NCI-H2196 treated with DMSO at 0.1 percent for 48 hours (cell line): ENCODE measurements around the gene GTPBP4.
A peak's percentile ranks its signal among the peaks of the same experiment; 100 is the strongest.
"Not testable (repeated sequence)": the region's sequence is repeated elsewhere in the genome, so short reads cannot be mapped to it uniquely, and the experiment has no call there.

Experiments
- DNase-seq: peaks from one replicate; lab custom pipeline; 2025; ENCODE audit not compliant: unreplicated experiment; lab: John Stamatoyannopoulos, UW

Gene GTPBP4

DNA sequence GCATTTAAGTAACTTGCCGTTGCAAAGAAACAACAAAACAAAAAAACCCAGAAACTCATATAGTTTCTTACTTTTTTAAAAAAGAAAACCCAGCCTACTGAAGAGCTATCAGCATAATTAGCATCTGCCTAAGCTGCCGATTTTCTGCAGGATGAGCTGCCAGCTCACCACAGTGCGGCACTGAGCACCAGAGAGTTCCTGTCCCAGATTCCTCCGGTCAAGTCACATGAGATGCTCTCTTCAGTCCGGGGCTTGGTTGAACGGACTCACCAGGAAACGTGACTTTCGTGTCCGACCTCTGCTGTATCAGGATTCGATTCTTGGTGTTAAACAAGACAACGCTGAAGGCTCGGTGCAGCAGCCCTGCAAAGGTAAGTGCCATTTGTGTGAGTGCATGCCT, 34.2 kb downstream of the GTPBP4 start:
- DNase-seq: no peak

DNA sequence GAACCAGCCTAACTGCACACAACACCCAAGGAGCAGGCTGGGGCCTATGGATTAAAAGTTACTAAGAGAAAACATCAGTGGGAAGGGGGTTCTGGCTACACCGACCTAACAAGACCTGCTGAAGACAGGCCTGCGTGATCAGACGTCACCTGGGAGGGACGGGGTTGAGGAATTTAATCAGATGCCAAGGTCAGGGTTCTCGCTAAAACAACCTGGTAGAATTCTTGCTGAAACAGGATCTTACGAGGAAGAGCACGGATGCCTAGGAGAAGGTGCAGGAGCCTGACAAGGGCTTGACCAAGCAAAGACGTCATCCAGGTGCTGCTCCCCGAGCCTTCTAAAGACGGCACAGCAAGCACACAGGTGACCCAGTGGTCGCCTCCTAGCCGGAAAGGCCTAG, 35.9 kb downstream of the GTPBP4 start:
- no peak for DNase-seq

DNA sequence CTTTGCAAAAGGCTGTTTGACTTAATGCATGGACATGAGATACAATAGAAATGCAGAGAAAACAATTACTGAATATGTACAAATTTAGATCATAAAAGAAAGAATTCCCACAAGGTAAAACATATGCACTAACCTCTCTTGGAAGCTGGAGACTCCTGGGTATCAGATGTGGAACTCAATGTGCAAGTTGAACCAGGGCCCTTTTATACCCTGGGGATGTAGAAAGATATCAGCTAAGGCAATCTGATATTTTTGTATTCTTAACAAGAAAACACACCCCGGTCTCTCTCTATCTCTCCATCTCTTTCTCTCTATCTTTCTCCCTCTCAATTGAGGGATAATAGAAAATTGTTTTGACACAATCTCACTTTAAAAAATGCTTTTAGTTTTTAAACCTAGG, 37.4 kb downstream of the GTPBP4 start, which contains the start of gene IDI2:
Gene IDI2, minus strand, starts transcription at position 177 of the 400 bp plus-strand sequence. CDS start 1,136 bp downstream, outside the sequence.
- no peak for DNase-seq

DNA sequence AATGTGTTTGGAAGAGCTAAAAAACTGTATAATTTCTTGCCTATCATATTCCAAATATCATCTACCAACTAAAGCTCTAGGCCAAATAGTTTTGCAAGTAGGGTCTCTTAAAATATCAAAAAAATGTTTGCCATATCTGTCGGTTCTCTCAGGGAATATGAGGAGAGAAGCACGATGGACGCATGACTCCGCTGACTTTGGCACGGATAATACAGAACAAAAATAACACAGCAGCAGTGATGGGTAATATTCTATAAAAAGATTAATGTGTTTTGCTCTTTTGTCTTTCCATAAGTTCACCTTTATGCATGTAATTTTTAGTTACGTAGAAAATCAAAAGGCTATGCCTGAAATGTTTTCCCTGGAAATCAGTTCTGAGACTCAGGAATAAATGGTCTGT, 38.3 kb downstream of the GTPBP4 start:
- DNase-seq: no peak

DNA sequence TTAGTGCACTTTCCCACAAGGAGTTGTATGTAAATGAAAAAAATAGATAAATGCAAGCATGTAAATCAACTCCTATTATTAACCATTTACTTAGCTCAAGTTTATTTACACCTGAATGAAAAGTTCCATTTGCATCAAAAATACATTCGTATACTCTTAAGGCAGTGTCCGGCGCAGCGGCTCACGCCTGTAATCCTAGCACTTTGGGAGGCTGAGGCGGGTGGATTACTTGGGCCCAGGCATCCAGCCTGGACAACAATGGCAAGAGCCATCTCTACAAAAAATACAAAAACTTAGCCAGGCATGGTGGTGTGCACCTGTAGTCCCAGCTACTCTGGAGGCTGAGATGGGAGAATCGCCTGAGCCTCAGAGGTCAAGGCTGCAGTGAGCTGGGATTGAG, 41.6 kb downstream of the GTPBP4 start:
- no peak for DNase-seq

DNA sequence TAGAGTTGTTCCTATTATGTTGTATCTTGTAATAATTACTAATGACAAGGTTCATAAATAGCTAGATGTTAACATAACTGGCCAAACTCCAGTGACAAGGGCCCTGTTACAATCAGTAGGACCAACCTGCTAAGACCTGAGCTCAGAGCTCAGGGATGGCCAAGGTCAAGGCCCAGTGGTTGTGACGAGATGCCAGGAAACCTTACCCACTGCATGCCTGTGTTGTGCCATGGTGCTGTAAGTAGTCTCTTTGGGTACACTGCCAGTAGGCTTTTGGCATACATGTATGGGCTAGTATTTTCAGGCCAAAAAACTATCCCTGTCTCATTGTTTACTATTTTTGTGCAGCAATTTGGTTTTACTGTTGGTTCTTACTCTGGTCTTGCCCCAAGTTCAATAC, 45.4 kb downstream of the GTPBP4 start:
- no peak for DNase-seq

DNA sequence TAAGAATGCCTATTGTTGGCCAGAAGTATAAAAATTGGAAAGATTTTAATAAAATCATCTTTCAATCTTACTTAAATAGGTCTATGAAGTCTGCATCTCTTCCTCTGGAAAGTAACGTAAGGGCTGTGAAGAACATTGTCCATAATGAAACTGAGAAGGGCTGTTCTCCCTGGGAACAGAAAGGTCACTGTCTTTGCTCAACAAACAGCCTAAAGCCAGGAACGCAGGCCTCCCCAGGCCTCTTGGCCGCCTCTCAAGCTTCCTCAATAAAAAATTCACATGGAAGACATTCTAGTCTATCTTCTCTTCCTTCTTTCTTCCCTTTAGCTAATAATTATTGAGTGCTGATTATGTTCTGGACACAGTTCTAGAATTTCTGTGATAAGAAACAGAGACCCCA, 46.5 kb downstream of the GTPBP4 start:
- no peak for DNase-seq

DNA sequence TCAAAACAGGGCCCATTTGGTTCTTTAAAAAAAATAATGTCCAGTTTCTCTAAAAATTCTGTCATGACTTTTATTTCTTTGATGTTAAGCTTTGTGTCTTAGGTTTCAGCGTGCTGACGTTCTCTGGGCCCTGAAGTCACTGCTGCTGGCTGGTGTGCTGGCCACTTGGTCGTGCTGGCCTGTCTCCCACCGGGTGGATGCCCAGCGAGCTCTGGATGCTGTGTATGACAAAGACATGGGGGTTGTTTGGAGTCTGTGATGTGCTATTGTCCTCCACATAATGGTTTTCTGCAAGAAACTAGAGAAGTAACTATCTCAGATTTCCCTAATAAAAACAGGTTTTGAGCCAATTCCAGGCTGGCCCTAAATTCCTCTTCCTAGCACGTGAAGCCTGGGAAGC, 47.0 kb downstream of the GTPBP4 start:
- no peak for DNase-seq

DNA sequence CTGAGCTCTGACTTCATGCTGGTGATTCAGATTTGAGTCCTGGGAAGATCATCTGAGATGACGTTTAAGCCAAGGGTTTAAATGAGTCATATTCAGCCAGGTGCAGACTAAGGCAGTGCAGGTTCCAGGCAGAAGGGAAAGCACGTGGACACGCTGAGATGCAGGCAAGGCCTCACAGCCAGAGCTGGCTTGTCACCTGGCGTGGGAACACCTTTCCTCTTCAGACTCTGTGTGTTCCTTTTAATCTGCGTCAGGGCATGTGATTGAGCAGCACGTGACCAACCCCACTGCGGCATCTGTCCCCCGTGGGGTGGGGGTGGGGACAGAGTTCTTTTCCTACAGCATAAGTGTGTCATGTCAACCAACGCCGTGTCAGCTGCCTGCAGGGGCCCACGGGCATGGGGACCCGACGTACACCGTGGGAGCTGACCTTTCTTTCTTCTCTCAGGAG, 48.1 kb downstream of the GTPBP4 start:
- no peak for DNase-seq

DNA sequence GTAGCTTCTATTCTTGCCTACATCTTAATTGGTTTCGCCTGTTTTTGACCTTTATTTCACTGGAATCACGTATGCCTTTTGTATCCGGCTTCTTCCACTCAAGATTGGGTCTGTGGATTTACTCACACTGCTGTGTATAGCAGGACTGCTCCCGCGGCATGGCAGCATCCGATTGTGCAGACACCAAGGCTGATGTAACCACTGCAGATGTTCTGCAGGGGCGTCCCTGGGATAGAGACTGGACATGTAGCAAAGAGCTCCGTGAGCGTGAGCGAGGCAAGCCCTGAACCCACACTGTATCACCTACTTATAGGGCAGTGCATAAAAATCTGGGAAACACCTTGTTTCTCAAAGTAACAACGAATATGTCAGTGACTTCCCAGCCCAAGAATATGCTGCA, 48.9 kb downstream of the GTPBP4 start:
- DNase-seq: no peak

DNA sequence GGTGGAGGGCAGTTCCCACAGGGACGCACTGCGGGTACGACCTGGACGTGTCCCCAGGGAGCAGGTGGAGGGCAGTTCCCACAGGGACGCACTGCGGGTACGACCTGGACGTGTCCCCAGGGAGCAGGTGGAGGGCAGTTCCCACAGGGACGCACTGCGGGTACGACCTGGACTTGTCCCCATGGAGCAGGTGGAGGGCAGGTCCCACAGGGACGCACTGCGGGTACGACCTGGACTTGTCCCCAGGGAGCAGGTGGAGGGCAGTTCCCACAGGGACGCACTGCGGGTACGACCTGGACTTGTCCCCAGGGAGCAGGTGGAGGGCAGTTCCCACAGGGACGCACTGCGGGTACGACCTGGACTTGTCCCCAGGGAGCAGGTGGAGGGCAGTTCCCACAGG, 50.5 kb downstream of the GTPBP4 start:
- not testable (repeated sequence) for DNase-seq

DNA sequence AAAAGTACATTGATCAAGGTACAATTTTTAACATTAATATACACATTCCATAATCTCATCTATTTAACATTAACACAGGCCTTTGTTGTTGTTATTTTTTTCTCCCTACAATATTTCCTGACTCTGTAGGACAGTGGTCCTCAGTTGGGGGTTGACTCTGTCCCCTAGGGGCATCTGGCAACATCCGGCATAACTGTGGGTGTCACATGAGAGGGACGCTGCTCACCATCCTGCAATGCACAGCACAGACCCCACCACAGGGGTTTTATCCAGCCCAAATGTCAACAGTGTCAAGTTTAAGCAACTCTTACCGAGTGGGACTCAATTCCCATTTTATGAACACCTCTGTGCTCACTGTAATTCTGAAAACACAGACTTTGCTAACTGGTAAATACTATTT, 51.9 kb downstream of the GTPBP4 start:
- no peak for DNase-seq

DNA sequence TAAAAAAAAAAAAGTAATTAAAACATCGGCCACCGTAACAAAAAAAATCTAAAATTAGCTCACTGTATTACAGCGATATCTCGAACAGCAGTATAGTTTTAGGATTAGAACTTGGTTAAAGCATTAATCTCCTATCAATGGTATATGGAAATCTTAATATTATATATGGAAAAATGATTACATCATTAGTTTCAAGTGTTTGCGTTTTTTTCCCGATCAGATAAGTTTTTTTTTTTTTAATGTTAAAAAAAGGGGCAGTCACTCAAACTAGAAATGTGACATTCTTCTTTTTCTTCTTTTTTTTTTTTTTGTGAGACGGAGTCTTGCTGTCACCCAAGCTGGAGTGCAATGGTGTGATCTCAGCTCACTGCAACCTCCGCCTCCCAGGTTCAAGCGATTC, 53.3 kb downstream of the GTPBP4 start:
- DNase-seq: no peak

DNA sequence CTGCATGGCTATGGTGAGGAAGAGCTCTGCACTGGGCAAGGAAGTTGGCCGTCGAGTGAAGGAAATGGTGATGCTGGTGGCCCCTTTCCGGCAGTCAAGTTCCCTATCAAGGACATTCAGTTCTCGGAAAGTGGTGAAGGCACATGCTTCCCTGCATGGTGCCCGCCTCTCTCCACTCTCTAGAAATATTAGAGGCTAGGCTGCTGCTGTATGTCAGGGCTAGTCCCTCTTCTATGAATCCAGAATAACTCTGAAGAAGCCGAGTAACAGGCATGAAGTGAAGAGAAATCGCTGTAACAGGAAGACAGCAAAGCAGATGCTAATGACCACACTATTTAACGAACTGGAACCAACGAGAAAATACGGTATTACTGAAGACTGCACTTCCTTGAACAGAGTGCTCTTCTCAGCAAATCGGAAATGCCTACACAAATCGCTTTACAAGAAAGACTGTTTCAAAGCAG, 55.3 kb downstream of the GTPBP4 start:
- DNase-seq: no peak

DNA sequence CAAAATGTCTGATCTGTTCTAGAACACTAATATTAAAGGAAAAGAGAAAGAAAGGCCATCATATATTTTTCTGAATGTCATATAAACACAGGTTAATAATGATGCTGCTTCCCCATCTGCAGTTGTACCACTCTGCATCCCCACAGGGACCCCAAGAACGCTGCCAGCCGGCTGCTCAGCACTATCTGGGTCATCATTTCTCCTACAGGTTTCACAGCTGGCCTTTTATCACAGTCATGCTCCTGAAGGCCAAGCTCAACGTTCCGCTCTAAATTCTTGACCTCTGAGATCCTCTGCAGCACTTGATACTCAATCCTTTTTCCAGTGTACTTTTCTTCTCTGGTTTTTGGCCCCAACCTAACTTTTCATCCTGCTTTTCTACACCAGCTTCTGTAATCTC, 55.9 kb downstream of the GTPBP4 start:
- DNase-seq: no peak

DNA sequence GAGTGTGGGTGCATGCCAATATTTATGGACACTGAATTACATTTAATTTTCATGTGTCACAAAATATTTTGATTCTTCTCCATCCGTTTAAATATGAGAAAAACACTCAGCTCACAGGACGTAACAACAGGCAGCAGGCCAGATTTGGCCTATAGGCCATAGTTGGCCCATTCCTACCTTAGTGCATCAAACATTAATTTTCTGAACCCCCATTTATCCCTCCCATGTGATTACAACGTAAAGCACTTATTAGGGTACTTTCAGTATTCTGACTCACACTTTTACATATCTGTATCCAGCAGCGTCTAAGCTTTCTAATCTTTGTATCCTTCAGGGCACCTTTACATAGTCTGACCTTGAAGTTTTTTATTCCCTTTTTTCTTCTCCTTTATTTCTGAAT, 56.7 kb downstream of the GTPBP4 start:
- no peak for DNase-seq

DNA sequence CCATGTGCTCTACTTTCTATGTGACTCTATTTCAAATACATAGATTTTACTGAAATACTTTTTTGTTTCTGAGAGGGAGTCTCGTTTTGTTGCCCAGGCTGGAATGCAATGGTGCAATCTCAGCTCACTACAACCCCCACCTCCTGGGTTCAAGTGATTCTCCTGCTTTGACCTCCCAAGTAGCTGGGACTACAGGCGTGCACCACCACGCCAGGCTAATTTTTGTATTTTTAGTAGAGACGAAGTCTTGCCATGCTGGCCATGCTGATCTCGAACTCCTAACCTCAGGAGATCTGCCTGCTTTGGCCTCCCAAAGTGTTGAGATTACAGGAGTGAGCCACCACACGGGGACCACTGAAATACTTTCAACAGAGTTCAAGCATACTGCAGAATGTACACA, 57.2 kb downstream of the GTPBP4 start:
- no peak for DNase-seq

DNA sequence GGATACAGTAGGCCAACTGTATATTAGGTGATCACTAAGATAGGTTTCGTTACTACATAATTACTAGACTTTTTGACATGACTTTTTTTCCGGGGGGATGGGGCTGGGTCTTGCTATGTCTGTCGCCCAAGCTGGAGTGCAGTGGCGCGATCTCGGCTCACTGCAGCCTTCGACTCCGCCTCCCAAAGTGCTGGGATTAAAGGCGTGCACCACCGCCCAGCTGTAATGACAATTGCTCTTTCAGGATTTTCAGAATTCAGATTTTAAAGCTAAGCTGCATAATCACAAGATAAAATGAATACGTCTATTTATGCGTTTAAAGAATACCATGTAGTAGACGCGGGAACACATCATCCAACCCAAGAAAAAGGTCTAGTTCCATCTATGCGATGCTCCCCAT, 59.7 kb downstream of the GTPBP4 start:
- DNase-seq: no peak

DNA sequence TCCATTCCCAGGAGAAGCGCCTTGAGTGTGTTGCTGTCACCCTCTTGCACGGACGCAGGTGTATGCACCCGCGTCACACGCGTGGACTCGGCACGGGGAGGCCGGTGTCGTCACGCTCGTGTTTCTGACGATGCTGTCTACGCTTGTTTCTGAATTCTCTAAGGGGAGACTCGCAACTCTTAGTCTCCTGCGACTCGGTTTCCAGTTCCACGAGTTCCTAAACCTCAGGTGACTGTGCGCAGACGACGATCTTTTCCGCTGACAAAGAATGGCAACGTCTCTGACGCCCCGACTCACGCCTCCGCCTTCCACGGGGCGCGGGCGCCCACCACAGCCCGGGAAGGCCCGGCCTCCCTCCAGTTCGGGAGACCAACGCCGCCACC, 60.1 kb downstream of the GTPBP4 start:
- DNase-seq: no peak

DNA sequence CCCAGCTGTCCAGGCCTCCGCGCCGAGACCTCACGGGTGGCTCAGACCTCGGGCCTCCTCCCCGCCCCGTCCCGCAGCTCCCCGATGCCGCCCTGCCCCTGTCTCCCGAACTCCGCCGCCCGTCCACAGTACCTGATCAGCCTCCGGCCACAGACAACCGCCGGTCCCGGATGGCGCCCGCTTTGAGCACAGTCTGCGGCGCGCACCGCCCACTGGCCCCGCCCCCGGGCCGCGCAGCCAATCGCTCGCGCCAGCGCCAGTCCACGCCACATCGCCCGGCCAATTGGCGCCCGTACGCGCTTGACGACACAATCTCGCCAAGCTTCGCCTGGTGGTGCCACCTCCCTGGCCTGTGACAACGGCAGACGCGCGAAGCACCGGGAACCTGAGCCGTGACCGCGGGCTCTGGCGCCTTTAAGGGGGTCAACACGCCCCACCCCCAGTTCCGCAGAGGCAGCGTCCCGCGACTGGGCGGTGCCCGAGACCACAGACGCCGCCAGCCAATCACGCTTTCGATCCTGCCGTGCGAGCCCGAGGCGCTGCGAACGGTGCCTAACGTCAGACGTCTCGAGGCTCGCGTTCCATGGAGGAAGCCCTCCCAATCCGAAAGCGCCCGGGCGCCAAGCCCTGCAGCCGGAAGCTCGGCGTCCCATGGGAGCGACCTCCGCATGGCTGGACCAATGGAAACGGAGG, 60.6 kb downstream of the GTPBP4 start, which contains the start of gene IDI1:
Gene IDI1, minus strand, starts transcription at position 388 of the 693 bp plus-strand sequence. Its CDS starts 116 bp downstream, at position 272.
- peak; percentile 82 for DNase-seq

DNA sequence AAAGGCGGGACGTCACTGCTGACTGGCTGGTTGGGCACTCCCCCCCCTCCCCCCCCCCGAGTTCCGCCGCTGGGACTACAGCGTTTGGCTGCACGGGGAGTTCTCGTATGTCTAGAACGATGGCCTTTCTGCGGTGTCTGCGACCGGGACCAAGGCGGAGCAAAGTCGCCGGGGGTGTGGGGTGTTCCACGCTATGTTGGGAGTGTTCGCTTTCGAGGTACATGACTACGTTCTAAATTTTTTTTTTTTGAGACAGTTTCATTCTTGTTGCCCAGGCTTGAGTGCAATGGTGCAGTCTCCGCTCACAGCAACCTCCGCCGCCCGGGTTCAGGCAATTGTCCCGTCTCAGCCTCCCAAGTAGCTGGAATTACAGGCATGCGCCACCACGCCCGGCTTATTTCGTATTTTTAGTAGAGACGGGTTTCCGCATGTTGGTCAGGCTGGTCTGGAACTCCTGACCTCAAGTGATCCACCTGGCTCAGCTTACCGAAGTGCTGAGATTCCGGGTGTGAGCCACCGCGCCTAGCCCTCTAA, 61.3 kb downstream of the GTPBP4 start:
- no peak for DNase-seq

DNA sequence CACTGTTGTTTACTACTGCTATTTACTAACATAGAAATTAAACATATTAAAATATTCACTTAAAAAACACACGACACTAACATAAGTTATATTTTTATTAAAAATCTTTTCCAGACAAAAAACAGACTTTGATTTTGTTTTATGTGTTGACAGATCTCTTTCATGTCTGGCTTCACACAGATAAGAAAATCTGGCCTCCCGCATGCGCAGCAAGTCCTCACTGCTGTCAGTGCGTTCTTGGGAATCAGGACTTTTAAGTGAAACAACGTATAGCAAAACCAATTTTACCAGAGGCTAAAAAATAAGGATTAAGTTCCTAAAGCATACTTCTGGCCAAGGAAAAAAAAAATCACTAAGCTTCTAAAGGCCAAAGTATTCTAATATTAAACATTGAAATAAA, 61.9 kb downstream of the GTPBP4 start:
- DNase-seq: no peak

DNA sequence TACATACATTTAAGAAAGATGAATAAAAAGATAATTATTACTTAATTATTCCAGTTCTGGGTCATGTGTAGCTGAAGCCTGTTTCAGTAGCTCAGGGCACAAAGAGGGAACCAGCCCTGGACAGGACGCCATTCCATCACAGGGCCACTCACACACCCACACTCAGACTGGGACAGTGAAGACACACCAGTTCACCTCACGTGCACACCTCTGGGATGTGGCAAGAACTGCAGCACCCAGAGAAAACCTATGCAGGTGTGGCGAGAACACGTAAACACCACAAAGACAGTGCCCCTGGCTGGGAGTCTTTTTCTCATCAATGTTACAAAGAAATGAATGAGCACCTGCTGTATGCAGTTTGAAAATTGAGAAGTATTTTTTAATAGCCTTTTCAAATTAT, 62.3 kb downstream of the GTPBP4 start:
- no peak for DNase-seq
